ENCODE results near the gene ARL15. TPM values are rescaled to one million over a fixed set of nuclear protein-coding genes. Genes with fewer than 3 reads are reported as not detected.
"Not testable (repeated sequence)": the region's sequence is repeated elsewhere in the genome, so short reads cannot be mapped to it uniquely, and the experiment has no call there.

ARL15 gene
- total RNA-seq, 4 donors from 2014 or later = 16.6 to 48.8 (median 32.3) TPM

GRCh38 chr5:53983568-53984460, 326.6 kb downstream of the ARL15 start:
- 54 to 58% methylated on average over 10 of the region's 10 CpGs for WGBS, 2 donors
- no peak for TF ChIP-seq CTCF (IDR thresholded peaks at IDR 0.05)
- no peak for TF ChIP-seq POLR2A (IDR thresholded peaks at IDR 0.05)
- DNase-seq (ENCODE audit: low spot score in 2 of 2) = no peak
- intact Hi-C loops (cut with DNase I; ENCODE audit: low total_unique reads) = no loop called here
- no peak overlapping the region for H3K4me3 ChIP-seq (ENCODE audit: low read depth, poor library complexity, severe bottlenecking)

DNA sequence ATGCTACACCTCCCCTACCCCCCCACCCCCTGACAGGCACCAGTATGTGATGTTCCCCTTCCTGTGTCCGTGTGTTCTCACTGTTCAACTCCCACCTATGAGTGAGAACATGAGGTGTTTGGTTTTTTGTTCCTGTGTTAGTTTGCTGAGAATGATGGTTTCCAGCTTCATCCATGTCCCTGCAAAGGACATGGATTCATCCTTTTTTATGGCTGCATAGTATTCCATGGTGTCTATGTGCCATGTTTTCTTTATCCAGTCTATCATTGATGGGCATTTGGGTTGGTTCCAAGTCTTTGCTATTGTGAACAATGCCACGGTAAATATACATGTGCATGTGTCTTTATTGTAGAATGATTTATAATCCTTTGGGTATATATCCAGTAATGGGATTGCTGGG, 328.1 kb downstream of the ARL15 start:
- DNase-seq (ENCODE audit: low spot score in 2 of 2); intact Hi-C loops (cut with DNase I; ENCODE audit: low total_unique reads); H3K4me3 ChIP-seq (ENCODE audit: low read depth, poor library complexity, severe bottlenecking): not testable (repeated sequence)
- 95 to 98% methylated on average over 2 of the region's 2 CpGs for WGBS, 2 donors

DNA sequence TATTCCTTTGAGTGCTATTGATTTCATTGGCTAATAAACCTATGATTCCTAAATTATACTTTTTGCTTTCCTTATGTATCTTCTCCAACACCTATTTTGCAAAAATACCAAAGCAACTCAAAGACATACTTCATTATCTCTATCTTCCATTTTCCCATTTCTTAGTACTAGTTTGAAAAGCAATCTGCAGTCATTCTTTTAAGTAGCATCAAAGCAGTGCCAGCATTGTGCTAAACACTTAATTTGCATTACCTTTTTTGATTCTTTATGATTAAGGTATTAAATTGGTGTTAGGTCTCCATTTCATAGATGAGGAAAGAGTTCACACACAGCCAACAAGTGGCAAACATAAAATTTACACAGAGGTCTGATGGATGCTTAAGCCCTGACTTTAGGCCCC, 330.3 kb downstream of the ARL15 start:
- intact Hi-C loops (cut with DNase I; ENCODE audit: low total_unique reads) = no loop called here
- no peak overlapping the region for H3K4me3 ChIP-seq (ENCODE audit: low read depth, poor library complexity, severe bottlenecking)
- DNase-seq (ENCODE audit: low spot score in 2 of 2) = no peak
- TF ChIP-seq POLR2A (IDR thresholded peaks at IDR 0.05) (no peak), CTCF (IDR thresholded peaks at IDR 0.05) (no peak)

DNA sequence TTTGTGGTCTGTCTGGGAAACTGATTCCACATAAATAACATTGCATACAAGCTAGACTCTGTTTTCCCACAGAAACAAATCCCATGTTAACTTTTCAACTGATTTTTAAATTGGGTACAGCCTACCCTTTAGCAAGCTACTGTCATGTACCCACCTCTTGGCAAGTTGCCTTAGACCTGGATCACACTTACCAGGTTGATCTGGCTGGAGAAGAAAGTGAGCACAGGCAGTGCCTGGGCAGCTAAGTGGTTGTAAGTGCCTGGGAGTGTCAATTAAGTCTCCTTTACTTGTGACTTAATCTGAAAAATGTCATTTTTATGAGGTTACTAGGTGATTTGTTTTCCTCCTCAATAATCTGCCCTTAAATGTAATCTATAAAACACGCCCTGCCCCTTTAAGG, 336.4 kb downstream of the ARL15 start:
- H3K4me3 ChIP-seq (ENCODE audit: low read depth, poor library complexity, severe bottlenecking) = no peak overlapping the region
- DNase-seq (ENCODE audit: low spot score in 2 of 2) = no peak
- WGBS, 2 donors = 90 to 93% methylated on average over 1 of the region's 1 CpG
- intact Hi-C loops (cut with DNase I; ENCODE audit: low total_unique reads) = no loop called here
- TF ChIP-seq POLR2A (IDR thresholded peaks at IDR 0.05) (no peak), CTCF (IDR thresholded peaks at IDR 0.05) (no peak)

GRCh38 chr5:53972314-53972713, 338.1 kb downstream of the ARL15 start:
- H3K4me3 ChIP-seq (ENCODE audit: low read depth, poor library complexity, severe bottlenecking) = no peak overlapping the region
- WGBS, 2 donors = 94 to 97% methylated on average over 4 of the region's 4 CpGs
- TF ChIP-seq POLR2A (IDR thresholded peaks at IDR 0.05) (no peak), CTCF (IDR thresholded peaks at IDR 0.05) (no peak)
- intact Hi-C loops (cut with DNase I; ENCODE audit: low total_unique reads) = no loop called here
- no peak for DNase-seq (ENCODE audit: low spot score in 2 of 2)

DNA sequence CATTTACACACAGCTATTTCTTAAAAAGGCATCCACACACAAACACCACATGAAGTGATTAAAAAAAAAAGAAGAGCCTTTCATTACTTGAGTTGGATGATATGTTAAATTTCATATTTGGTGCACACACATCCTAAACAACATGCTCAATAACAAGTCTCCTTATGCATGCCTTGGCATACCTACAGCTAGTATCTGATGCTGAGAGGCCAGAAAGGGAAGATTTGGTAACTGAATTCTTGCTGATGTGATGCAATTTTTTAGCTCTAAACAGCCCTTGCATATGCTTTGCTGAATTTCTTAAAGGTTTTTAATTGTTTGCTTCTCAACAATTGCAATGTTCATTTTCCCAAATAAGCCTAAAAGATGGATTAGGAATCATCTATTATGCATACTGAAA, 338.8 kb downstream of the ARL15 start:
- TF ChIP-seq CTCF (IDR thresholded peaks at IDR 0.05) (no peak), POLR2A (IDR thresholded peaks at IDR 0.05) (no peak)
- no peak overlapping the region for H3K4me3 ChIP-seq (ENCODE audit: low read depth, poor library complexity, severe bottlenecking)
- intact Hi-C loops (cut with DNase I; ENCODE audit: low total_unique reads) = no loop called here
- no peak for DNase-seq (ENCODE audit: low spot score in 2 of 2)
